Measurements from ENCODE around the gene KIF17.

The KIF17 gene

DNA sequence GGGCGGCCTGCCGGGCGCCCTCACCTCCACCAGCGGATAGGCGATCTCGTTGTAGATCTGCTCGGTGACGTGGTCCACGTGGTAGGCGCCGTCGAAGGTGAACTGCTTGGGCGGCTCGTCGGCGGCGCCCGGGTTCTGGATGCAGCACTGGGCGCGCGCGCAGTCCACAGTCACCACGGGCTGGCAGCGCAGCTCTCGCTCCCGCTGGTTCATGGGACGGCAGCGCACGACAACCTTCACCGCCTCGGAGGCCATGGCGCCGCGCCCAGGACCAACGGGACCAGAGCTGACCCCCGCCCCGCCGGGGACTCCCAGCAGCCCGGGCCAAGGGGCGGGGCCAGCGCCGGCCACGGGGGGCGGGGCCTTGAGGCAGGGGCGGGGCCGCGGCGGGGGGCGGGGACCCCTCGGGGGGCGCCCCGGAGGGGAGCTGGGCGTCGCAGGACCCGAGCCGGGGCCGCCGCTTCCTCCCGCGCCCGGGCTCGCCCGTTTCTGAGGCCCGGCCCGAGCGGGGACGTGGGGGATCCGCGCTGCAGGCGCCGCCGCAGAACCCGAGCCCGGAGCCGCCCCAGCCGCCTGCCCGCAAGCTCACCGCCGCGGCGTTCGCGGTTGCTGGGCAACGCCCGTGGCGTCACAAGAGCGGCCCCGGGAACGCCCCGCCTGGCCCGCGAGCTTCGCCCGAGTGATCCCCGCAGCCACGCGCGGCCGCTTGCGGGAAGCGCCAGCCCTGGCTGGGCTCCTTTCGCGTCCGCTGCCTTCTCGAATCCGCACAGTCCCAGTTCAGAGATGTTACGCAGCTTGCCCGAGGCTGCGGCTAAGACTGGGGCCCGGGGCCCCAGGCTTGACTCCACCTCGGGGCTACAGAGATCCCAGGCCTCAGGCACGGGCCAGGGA lies at the start of gene KIF17:
Gene KIF17, minus strand, starts transcription at position 556 of the 891 bp plus-strand sequence. Its CDS starts 301 bp downstream, at position 255.
- DNase-seq (ENCODE audit: insufficient read length, low spot score) (peak; percentile 68), FAIRE-seq (no peak)
- TF ChIP-seq, protein P1, sequence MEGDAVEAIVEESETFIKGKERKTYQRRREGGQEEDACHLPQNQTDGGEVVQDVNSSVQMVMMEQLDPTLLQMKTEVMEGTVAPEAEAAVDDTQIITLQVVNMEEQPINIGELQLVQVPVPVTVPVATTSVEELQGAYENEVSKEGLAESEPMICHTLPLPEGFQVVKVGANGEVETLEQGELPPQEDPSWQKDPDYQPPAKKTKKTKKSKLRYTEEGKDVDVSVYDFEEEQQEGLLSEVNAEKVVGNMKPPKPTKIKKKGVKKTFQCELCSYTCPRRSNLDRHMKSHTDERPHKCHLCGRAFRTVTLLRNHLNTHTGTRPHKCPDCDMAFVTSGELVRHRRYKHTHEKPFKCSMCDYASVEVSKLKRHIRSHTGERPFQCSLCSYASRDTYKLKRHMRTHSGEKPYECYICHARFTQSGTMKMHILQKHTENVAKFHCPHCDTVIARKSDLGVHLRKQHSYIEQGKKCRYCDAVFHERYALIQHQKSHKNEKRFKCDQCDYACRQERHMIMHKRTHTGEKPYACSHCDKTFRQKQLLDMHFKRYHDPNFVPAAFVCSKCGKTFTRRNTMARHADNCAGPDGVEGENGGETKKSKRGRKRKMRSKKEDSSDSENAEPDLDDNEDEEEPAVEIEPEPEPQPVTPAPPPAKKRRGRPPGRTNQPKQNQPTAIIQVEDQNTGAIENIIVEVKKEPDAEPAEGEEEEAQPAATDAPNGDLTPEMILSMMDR (IDR thresholded peaks at IDR 0.05; ENCODE audit: insufficient read depth, missing control alignments), result no peak

DNA sequence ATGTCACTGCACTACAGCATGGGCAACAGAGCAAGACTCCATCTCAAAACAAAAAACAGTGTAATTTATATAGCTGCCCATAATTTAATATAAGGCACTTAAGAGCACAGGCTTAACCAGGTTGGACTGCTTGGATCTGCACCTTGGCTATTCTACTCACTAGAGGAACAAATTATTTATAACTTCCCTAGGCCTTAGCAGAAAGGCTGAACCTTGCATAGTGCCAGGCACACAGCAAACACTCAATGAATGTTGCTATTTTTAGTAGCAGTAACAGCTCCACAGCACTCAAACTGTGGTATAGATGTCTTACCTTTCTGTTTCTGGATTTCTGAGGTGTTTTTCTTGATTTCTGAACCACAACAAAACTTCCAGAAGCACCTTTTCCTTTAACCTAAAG lies 49.5 kb upstream of the KIF17 start:
- DNase-seq (ENCODE audit: insufficient read length, low spot score), result no peak
- FAIRE-seq, result no peak

DNA sequence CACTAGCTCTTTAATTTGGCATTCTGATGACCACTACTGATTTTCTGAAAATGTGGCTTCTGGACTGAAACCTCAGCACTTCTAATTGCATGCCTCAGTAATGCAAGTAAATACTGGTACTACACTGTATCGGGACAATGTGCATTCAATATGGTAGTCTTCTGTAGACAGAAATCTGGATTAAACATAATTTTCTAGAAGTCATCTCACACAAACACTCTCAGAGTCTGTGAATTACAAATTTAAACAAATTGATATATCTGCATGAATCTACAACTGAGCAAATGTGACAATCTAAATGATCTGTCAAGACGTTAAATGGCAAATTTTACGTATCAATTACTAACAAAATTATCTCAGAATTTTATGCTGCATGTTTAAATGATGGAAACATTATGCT lies 45.6 kb upstream of the KIF17 start:
- FAIRE-seq, result no peak
- DNase-seq (ENCODE audit: insufficient read length, low spot score), result no peak
- TF ChIP-seq, protein P1 (IDR thresholded peaks at IDR 0.05; ENCODE audit: insufficient read depth, missing control alignments), result no peak

More for the DNA sequence above, 49.5 kb upstream of the KIF17 start:
- TF ChIP-seq, protein P1 (IDR thresholded peaks at IDR 0.05; ENCODE audit: insufficient read depth, missing control alignments), result no peak

DNA sequence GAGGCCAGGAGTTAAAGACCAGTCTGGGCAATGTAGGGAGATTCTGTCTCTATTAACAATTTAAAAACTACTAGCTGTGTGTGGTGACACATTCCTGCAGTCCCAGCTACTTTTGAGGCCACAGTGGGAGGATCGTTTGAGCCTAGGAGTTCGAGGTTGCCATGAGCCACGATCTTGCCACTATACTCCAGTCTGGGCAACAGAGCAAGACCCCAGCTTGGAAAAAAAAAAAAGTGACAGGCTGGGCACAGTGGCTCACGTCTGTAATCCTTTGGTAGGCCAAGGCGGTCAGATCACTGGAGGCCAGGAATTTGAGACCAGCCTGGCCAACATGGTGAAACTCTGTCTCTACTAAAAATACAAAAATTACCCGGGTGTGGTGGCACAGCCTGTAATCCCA lies 42.5 kb upstream of the KIF17 start:
- FAIRE-seq (no peak), DNase-seq (ENCODE audit: insufficient read length, low spot score) (no peak)
- TF ChIP-seq, protein P1 (IDR thresholded peaks at IDR 0.05; ENCODE audit: insufficient read depth, missing control alignments), result no peak

DNA sequence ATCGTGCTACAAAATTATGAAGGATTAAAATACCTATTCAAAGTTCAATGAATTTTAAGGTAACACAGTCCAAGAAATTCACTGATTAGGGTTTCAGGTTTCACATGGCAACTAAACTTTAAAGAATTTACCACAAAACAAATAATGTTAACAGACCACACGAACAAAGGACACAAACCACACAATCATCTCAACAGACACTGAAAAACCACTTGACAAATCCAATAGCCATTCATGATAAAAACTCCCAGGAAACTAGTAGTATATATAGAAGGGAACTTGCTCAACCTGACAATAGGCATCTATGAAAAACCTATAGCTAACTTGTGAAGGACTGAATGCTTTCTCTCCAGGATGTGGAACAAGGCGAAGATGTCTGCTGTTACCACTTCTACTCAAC lies 35.8 kb upstream of the KIF17 start:
- TF ChIP-seq, protein P1 (IDR thresholded peaks at IDR 0.05; ENCODE audit: insufficient read depth, missing control alignments), result no peak
- no peak for DNase-seq (ENCODE audit: insufficient read length, low spot score)
- FAIRE-seq, result no peak

DNA sequence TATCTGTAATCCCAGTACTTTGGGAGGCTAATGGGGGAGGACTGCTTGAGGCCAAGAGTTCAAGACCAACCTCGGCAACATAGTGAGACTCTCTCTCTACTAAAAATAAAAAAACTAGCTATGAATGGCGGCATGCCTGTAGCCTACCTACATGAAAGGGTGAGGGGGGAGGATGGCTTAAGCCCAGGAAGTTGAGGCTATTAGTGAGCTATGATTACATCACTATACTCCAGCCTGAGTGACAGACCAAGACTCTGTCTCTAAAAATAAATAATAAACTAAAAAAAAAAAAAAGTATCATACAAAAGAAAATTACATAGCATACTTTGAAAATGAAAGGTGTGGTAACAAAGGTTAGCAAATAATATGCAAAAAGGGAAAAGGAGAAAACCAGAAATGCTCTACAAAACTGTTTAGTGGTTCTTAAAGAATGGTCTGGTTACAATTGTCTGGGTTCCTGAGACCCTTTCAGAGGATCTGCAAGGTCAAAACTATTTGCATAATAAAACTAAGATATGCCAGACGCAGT lies 33.7 kb upstream of the KIF17 start:
- DNase-seq (ENCODE audit: insufficient read length, low spot score) (no peak), FAIRE-seq (no peak)
- TF ChIP-seq, protein P1 (IDR thresholded peaks at IDR 0.05; ENCODE audit: insufficient read depth, missing control alignments), result no peak

DNA sequence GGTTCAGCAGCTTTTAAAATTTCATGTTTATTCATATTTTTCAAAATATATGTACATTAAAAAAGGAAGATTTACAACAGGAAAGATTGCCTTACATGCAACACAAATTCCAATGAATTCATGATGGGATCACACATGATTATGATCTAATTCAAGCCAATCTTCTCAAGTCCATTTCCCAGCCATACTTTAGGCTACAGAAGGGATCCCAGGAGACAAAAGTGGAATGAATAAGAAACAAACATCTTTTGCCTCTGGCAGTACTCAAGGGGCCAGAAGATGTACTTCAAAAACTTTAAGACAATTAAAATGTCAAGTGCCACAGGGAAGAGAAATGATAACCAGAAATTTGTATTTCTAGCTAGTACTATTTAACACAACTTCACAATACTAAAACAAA lies 24.9 kb upstream of the KIF17 start:
- DNase-seq (ENCODE audit: insufficient read length, low spot score), result no peak
- TF ChIP-seq, protein P1 (IDR thresholded peaks at IDR 0.05; ENCODE audit: insufficient read depth, missing control alignments), result no peak
- no peak for FAIRE-seq
